Left lobe of liver (tissue), 2 donors: ENCODE results near the gene MRPL4. TPM values are rescaled to one million over a fixed set of nuclear protein-coding genes. Genes with fewer than 3 reads are reported as not detected.
A peak's percentile ranks its signal among the peaks of the same experiment; 100 is the strongest.
"Not testable (repeated sequence)": the region's sequence is repeated elsewhere in the genome, so short reads cannot be mapped to it uniquely, and the experiment has no call there.

Source experiments
- ATAC-seq: fragments of 200-7000 bp; cut with Tn5 transposase; one replicate; pipeline ENCODE4 v1.9.1; 2020; ENCODE audit warnings: mild to moderate bottlenecking, moderate library complexity
- DNase-seq: peaks from one replicate; pipeline ENCODE4 v3.0.0-alpha.2; 2020; ENCODE audit warnings: low spot score
- total RNA-seq: library from RNA; stranded (reverse); gene quantifications from one replicate; pipeline ENCODE4 v1.2.1, GENCODE V29; 2021
- donor health status: DM: no; HTN: no; CAD: no; lungs with moderate emphysema.
- donor health status: DM: no; HTN: yes; CAD: no.

The MRPL4 gene
- total RNA-seq, 1 donor from 2014 or later, result 43.3 TPM

DNA sequence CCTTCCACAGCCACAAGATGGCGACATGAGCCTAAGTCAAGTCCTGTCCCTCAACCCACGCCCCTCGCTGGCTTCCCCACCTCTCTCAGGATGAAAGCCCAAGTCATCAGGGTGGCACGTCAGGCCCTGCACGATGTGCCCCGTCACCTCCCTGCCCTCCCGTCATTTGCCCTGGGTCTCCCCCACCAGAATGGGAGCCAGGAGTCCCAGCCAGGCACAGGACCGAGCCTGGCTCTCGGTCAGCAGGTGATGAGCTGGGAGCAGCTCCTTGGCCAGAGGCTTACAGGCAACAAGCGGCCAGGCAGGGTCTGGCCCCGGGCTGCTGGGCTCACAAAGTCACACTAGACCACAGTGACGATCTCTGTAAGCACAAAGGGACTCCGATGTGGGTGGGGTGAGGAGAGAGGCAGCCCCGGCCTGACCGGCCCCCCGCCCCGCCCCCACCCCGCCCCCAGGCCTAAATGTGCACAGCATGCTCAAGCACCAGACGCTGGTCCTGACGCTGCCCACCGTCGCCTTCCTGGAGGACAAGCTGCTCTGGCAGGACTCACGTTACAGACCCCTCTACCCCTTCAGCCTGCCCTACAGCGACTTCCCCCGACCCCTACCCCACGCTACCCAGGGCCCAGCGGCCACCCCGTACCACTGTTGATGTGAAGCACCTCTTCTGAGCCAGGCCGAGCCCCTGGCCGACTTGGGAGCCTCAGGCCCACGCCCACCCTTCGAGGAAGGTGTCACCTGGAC is 7.3 kb downstream of the MRPL4 start:
- ATAC-seq (peak; percentile 73), DNase-seq (peak; percentile 76)

DNA sequence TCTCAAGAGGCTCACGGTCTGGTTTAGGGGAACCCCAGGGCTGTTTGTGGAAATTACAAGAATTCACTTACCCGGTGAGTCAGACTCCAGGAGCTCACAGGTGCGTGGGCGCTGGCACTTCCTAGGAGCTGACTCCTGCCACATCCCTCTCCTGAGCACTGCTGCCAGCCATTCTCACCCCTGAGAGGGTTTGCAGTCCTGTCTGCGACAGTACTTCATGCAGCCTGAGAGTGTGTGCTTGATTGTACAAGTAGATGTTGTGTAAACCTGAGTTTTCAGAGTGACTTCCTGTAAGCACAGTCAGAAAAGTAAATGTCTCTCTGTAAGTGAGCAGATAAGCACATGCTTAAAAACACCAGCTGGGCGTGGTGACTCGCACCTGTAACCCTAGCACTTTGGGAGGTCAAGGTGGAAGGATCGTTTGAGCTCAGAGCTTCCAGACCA is 8.1 kb downstream of the MRPL4 start:
- ATAC-seq (no peak), DNase-seq (no peak)

- ATAC-seq (no peak), DNase-seq (no peak)
Observed at GRCh38 chr19:10262771-10263170, 10.8 kb downstream of the MRPL4 start.

DNA sequence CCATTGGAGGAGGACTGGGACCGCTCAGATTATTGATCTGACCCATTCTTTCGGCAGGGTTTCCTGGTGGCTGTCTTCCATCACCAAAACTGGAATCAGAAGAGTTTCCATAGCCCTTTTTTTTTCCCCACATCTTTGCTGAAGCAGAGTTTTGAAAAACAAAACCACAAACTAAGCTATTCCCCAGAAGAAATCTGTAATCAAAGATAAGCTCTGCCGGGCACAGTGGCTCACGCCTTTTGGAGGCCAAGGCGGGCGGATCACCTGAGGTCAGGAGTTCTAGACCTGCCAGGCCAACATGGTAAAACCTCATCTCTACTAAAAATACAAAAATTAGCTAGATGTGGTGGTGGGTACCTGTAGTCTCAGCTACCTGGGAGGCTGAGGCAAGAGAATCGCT is 14.7 kb downstream of the MRPL4 start:
- ATAC-seq (no peak), DNase-seq (no peak)

GRCh38 chr19:10268071-10268470 is 16.1 kb downstream of the MRPL4 start:
- ATAC-seq, result no peak
- no peak for DNase-seq

- peak; percentile 86 for DNase-seq
- ATAC-seq, result peak; percentile 82
Observed at GRCh38 chr19:10269333-10270179, 17.5 kb downstream of the MRPL4 start.

GRCh38 chr19:10270180-10270615 is 18.2 kb downstream of the MRPL4 start:
- ATAC-seq (peak; percentile 64), DNase-seq (peak; percentile 76)

- peak; percentile 76 for ATAC-seq
- peak; percentile 86 for DNase-seq
Observed at GRCh38 chr19:10270616-10271394, 18.8 kb downstream of the MRPL4 start, which contains the start of gene ICAM1. ICAM1 (plus strand) TSS chr19:10271120; CDS start chr19:10271160, 40 bp downstream.

- DNase-seq (no peak), ATAC-seq (no peak)
Observed at GRCh38 chr19:10271543-10272086, 19.6 kb downstream of the MRPL4 start.

- DNase-seq, result no peak
- ATAC-seq, result no peak
Observed at GRCh38 chr19:10274589-10274988, 22.6 kb downstream of the MRPL4 start.

DNA sequence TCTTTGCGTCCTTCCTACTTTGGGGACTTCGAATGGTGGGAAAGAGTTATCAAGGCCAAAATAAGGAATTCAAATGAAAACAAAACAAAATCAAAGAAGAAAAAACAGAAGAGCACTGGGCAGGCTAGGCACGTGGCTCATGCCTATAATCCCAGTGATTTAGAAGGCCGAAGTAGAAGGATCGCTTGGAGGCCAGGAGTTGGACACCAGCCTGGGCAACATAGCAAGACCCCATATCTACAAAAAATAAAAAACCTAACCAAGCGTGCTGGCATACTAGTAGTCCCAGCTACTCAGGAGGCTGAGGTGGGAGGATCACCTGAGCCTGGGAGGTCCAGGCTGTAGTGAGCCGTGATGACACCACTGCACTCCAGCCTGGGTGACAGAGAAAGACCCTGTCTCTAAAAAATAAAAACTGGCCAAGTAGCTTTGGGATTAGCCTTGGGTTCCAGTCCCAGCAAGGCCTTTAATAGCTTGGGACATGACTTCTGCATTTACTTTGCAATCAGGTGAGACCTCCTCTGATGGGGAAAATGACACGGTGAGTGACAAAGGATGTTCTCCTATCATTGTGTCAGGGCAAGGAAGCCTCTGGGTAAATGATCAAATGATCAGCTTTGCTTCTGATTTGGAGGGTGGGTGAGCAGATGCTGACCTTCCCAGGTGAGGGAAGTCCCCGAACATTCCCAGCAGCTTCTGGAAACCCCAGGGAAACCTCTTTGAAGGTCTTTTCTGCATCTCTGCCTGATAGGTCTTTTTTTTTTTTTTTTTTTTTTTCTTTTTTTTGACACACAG is 26.0 kb downstream of the MRPL4 start:
- ATAC-seq (no peak), DNase-seq (no peak)

GRCh38 chr19:10278935-10279334 is 26.9 kb downstream of the MRPL4 start:
- no peak for DNase-seq
- no peak for ATAC-seq

DNA sequence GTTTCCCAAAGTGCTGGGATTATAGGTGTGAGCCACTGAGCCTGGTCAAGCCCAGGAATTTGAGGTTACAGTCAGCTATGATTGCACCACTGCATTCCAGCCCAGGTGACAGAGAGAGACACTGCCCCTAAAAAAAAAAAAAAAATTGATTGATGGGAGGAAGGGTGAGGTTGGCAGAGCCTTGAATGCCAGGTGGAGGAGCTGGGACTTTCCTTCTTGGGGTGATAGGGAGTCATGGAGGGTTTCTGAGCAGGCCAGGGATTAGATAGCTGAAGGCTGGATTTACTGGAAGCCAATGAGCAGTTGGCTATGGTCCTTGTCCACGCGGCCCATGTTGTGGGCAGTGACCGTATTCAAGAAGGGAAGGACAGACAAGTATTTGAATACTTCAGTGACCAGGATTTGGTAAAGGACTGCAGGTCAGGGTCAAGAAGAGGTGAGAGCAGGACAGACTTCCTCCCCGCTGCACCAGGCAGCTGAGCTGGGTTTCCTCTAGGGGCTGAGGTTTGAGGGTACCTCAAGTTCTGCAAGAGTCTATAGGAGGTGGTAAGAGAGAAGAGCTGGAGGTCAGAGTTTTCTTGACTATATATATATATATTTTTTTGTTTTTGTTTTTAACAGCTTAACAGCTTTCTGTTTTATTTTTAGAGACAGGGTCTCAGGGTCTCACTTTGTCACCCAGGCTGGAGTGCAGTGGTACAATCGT is 27.9 kb downstream of the MRPL4 start:
- ATAC-seq (no peak), DNase-seq (no peak)

- not testable (repeated sequence) for ATAC-seq, DNase-seq
Observed at GRCh38 chr19:10282043-10282442, 30.0 kb downstream of the MRPL4 start.

DNA sequence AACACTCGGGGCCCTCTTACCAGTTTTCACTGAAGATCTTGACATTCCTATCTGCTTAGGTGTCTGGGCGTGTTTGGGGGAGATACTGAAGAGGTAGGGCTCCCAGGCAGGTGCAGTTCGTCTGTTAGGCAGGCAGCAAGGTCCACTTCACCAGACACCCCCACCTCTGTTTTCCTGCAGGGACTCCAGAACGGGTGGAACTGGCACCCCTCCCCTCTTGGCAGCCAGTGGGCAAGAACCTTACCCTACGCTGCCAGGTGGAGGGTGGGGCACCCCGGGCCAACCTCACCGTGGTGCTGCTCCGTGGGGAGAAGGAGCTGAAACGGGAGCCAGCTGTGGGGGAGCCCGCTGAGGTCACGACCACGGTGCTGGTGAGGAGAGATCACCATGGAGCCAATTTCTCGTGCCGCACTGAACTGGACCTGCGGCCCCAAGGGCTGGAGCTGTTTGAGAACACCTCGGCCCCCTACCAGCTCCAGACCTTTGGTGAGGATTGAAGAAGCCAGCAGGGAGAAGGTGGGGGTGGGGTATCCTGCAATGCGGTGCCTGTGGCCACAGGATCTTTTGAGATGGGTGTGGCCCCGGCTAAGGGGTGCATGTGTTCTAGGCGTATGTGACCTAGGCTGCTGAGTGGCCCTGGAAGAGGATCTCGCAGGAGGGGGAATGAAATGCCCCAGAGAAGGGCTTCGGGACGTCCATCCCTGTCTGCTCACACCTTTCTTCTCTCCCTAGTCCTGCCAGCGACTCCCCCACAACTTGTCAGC is 31.5 kb downstream of the MRPL4 start:
- ATAC-seq (no peak), DNase-seq (no peak)

GRCh38 chr19:10284065-10284959 is 32.3 kb downstream of the MRPL4 start:
- ATAC-seq (no peak), DNase-seq (no peak)

DNA sequence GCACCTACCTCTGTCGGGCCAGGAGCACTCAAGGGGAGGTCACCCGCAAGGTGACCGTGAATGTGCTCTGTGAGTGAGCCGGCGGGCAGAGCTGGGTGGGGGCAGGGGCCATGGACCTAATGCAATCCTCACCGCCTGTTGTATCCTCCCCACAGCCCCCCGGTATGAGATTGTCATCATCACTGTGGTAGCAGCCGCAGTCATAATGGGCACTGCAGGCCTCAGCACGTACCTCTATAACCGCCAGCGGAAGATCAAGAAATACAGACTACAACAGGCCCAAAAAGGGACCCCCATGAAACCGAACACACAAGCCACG is 32.9 kb downstream of the MRPL4 start:
- no peak for ATAC-seq
- DNase-seq, result no peak

DNA sequence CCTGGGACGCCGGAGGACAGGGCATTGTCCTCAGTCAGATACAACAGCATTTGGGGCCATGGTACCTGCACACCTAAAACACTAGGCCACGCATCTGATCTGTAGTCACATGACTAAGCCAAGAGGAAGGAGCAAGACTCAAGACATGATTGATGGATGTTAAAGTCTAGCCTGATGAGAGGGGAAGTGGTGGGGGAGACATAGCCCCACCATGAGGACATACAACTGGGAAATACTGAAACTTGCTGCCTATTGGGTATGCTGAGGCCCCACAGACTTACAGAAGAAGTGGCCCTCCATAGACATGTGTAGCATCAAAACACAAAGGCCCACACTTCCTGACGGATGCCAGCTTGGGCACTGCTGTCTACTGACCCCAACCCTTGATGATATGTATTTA is 33.4 kb downstream of the MRPL4 start:
- ATAC-seq, result no peak
- DNase-seq, result no peak
